ES-I3 (cell line): ENCODE data around the gene STK39.

Source experiments
- H3K36me3 ChIP-seq: 2 replicates; pipeline ENCODE4 v1.6.1; 2013; ENCODE audit warnings: mild to moderate bottlenecking, low read length, control low read depth, moderate library complexity; ENCODE audit not compliant: insufficient read depth
- H3K4me1 ChIP-seq: 2 replicates; pipeline ENCODE4 v1.6.1; 2013; ENCODE audit warnings: mild to moderate bottlenecking, control low read depth, low read length; ENCODE audit not compliant: insufficient read depth
- H3K9ac ChIP-seq: 2 replicates; pipeline ENCODE4 v1.6.1; 2013; ENCODE audit warnings: low read depth, mild to moderate bottlenecking, low read length, moderate library complexity
- H3K9me3 ChIP-seq: 2 replicates; pipeline ENCODE4 v1.6.1; 2013; ENCODE audit warnings: mild to moderate bottlenecking, low read length, moderate library complexity; ENCODE audit not compliant: control insufficient read depth, insufficient read depth

STK39 gene

GRCh38 chr2:167965907-167966761, 281.3 kb downstream of the STK39 start:
- H3K36me3 ChIP-seq, result no peaks in the 10 kb centered on the region
- H3K4me1 ChIP-seq, result no peaks in the 10 kb centered on the region
- 0 out of 2 replicates have a peak, but pooled peaks cover 2% of the 10 kb centered on the region for H3K9me3 ChIP-seq
- H3K9ac ChIP-seq, result no peak overlapping the region

- no peaks in the 10 kb centered on the region for H3K36me3 ChIP-seq
- H3K9me3 ChIP-seq, result 0 out of 2 replicates have a peak, but pooled peaks cover 2% of the 10 kb centered on the region
- no peak overlapping the region for H3K9ac ChIP-seq
- H3K4me1 ChIP-seq, result peaks cover 7% of the 10 kb centered on the region
Measured at GRCh38 chr2:167964650-167965413, 282.6 kb downstream of the STK39 start.

GRCh38 chr2:167963899-167964649, 283.3 kb downstream of the STK39 start:
- no peaks in the 10 kb centered on the region for H3K36me3 ChIP-seq
- peaks cover 7% of the 10 kb centered on the region for H3K4me1 ChIP-seq
- H3K9ac ChIP-seq, result no peak overlapping the region
- H3K9me3 ChIP-seq, result no peaks in the 10 kb centered on the region

- Histone ChIP-seq H3K36me3 (no peaks in the 10 kb centered on the region), H3K9ac (no peak overlapping the region), H3K4me1 (peaks cover 7% of the 10 kb centered on the region), H3K9me3 (no peaks in the 10 kb centered on the region)
Measured at GRCh38 chr2:167962436-167963226, 284.8 kb downstream of the STK39 start.

GRCh38 chr2:167961536-167962048, 285.8 kb downstream of the STK39 start:
- H3K9me3 ChIP-seq, result no peaks in the 10 kb centered on the region
- H3K36me3 ChIP-seq, result no peaks in the 10 kb centered on the region
- H3K9ac ChIP-seq, result no peak overlapping the region
- H3K4me1 ChIP-seq, result peaks cover 7% of the 10 kb centered on the region

- peaks cover 7% of the 10 kb centered on the region for H3K4me1 ChIP-seq
- H3K9ac ChIP-seq, result no peak overlapping the region
- no peaks in the 10 kb centered on the region for H3K9me3 ChIP-seq
- no peaks in the 10 kb centered on the region for H3K36me3 ChIP-seq
Measured at GRCh38 chr2:167960089-167960747, 287.2 kb downstream of the STK39 start.

GRCh38 chr2:167957662-167958061, 289.7 kb downstream of the STK39 start:
- no peak overlapping the region for H3K9ac ChIP-seq
- no peaks in the 10 kb centered on the region for H3K9me3 ChIP-seq
- H3K4me1 ChIP-seq, result peaks cover 7% of the 10 kb centered on the region
- H3K36me3 ChIP-seq, result no peaks in the 10 kb centered on the region

- Histone ChIP-seq H3K9me3 (no peaks in the 10 kb centered on the region), H3K4me1 (peaks cover 2% of the 10 kb centered on the region), H3K9ac (no peak overlapping the region), H3K36me3 (no peaks in the 10 kb centered on the region)
Measured at GRCh38 chr2:167955264-167955906, 292.0 kb downstream of the STK39 start.

GRCh38 chr2:167954495-167954894, 292.9 kb downstream of the STK39 start:
- Histone ChIP-seq H3K9me3 (no peaks in the 10 kb centered on the region), H3K4me1 (no peaks in the 10 kb centered on the region), H3K9ac (no peak overlapping the region), H3K36me3 (no peaks in the 10 kb centered on the region)

GRCh38 chr2:167953776-167954175, 293.6 kb downstream of the STK39 start:
- no peak overlapping the region for H3K9ac ChIP-seq
- H3K36me3 ChIP-seq, result no peaks in the 10 kb centered on the region
- no peaks in the 10 kb centered on the region for H3K9me3 ChIP-seq
- H3K4me1 ChIP-seq, result no peaks in the 10 kb centered on the region

- Histone ChIP-seq H3K9me3 (no peaks in the 10 kb centered on the region), H3K36me3 (no peaks in the 10 kb centered on the region), H3K9ac (no peak overlapping the region), H3K4me1 (peaks cover 12% of the 10 kb centered on the region)
Measured at GRCh38 chr2:167950571-167950970, 296.8 kb downstream of the STK39 start.

GRCh38 chr2:167946441-167946841, 301.0 kb downstream of the STK39 start:
- no peak overlapping the region for H3K9ac ChIP-seq
- no peaks in the 10 kb centered on the region; the same call in 1 of the 2 replicates for H3K9me3 ChIP-seq
- no peaks in the 10 kb centered on the region for H3K36me3 ChIP-seq
- peaks cover 13% of the 10 kb centered on the region for H3K4me1 ChIP-seq
